DMS114 treated with DMSO at 0.1 percent for 48 hours (cell line): ENCODE results near the gene CRTC3.
"Not testable (repeated sequence)": the region's sequence is repeated elsewhere in the genome, so short reads cannot be mapped to it uniquely, and the experiment has no call there.

Experiments
- DNase-seq: peaks from one replicate; lab custom pipeline; 2025; ENCODE audit not compliant: unreplicated experiment; lab: John Stamatoyannopoulos, UW

CRTC3 gene

GRCh38 chr15:90520365-90520764 is 9.4 kb upstream of the CRTC3 start:
- DNase-seq, result no peak

- no peak for DNase-seq
Observed at GRCh38 chr15:90523373-90523772, 6.3 kb upstream of the CRTC3 start.

GRCh38 chr15:90524018-90524803 is 5.5 kb upstream of the CRTC3 start:
- not testable (repeated sequence) for DNase-seq

GRCh38 chr15:90529011-90529370 is 732 bp upstream of the CRTC3 start:
- no peak for DNase-seq

GRCh38 chr15:90530250-90531051 is 728 bp downstream of the CRTC3 start:
- no peak for DNase-seq

- DNase-seq, result peak; percentile 14
Observed at GRCh38 chr15:90531147-90531546, 1.4 kb downstream of the CRTC3 start.

GRCh38 chr15:90535254-90535653 is 5.5 kb downstream of the CRTC3 start:
- DNase-seq, result no peak

GRCh38 chr15:90539789-90540188 is 10.1 kb downstream of the CRTC3 start:
- DNase-seq, result no peak

GRCh38 chr15:90540768-90541167 is 11.0 kb downstream of the CRTC3 start:
- DNase-seq, result no peak

- no peak for DNase-seq
Observed at GRCh38 chr15:90545095-90545494, 15.4 kb downstream of the CRTC3 start.

- DNase-seq, result no peak
Observed at GRCh38 chr15:90547540-90547939, 17.8 kb downstream of the CRTC3 start.

- DNase-seq, result no peak
Observed at GRCh38 chr15:90550919-90551318, 21.2 kb downstream of the CRTC3 start.

- no peak for DNase-seq
Observed at GRCh38 chr15:90552162-90552928, 22.6 kb downstream of the CRTC3 start.

- DNase-seq, result no peak
Observed at GRCh38 chr15:90552929-90553211, 23.1 kb downstream of the CRTC3 start.

- DNase-seq, result no peak
Observed at GRCh38 chr15:90553248-90553745, 23.6 kb downstream of the CRTC3 start.

GRCh38 chr15:90557186-90558084 is 27.7 kb downstream of the CRTC3 start:
- no peak for DNase-seq

GRCh38 chr15:90558171-90558573 is 28.4 kb downstream of the CRTC3 start:
- no peak for DNase-seq

- no peak for DNase-seq
Observed at GRCh38 chr15:90559119-90559518, 29.4 kb downstream of the CRTC3 start.

- DNase-seq, result no peak
Observed at GRCh38 chr15:90560229-90560776, 30.6 kb downstream of the CRTC3 start.
